RWPE1 (cell line): ENCODE data around the gene PIAS2.
"Not testable (repeated sequence)": the region's sequence is repeated elsewhere in the genome, so short reads cannot be mapped to it uniquely, and the experiment has no call there.

Experiments used
- CTCF ChIA-PET: fragments of 350-600 bp; sonication (Branson Sonifier 250); formaldehyde crosslinking; extraction: SDS; loops from one replicate; lab custom pipeline; 2021; lab: Yijun Ruan, JAX
- POLR2A ChIA-PET: fragments of 400-600 bp; formaldehyde crosslinking; extraction: SDS; loops from one replicate; lab custom pipeline; 2020; ENCODE audit warnings: antibody characterized with exemption; ENCODE audit not compliant: low non-redundant PET; lab: Yijun Ruan, JAX
- DNase-seq: peaks from one replicate; pipeline ENCODE4 v3.0.0; 2012; ENCODE audit warnings: low spot score
- H3K27ac ChIP-seq: fragments of 450-650 bp; 2 replicates; pipeline ENCODE4 v1.5.1; 2017
- CTCF ChIP-seq: fragments of 450-650 bp; conservative IDR thresholded peaks from 2 replicates; pipeline ENCODE4 v1.5.1; 2017; ENCODE audit warnings: low read depth, mild to moderate bottlenecking

The PIAS2 gene

GRCh38 chr18:46832849-46833248, 84.5 kb downstream of the PIAS2 start:
- TF ChIP-seq CTCF, result no peak
- H3K27ac ChIP-seq, result no peak overlapping the region
- no peak for DNase-seq
- CTCF ChIA-PET, result no interaction called here
- POLR2A ChIA-PET, result no interaction called here

GRCh38 chr18:46832422-46832821, 84.9 kb downstream of the PIAS2 start:
- H3K27ac ChIP-seq, POLR2A ChIA-PET, DNase-seq, CTCF ChIA-PET: not testable (repeated sequence)

- H3K27ac ChIP-seq, result no peak overlapping the region
- DNase-seq, result no peak
- TF ChIP-seq CTCF, result no peak
- ChIA-PET CTCF (no interaction called here), POLR2A (no interaction called here)
Observed at GRCh38 chr18:46831434-46831833, 85.9 kb downstream of the PIAS2 start.

DNA sequence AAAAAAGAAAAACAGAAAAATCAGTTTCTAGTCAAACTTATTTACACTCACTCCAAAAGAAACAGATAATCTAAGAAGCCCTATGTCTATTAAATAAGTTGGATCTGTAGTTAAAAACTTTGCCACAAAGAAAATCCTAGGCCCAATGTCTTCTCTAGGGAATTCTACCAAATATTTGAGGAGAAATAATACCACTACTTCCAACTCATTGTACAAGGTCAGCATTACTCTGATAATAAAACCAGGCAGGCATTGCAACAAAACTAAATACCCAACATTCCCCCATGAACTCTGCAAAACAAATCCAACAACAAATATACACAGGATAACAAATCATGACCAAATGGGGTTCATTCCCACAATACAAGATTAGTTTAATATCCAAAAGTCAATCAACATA, 86.7 kb downstream of the PIAS2 start:
- ChIA-PET POLR2A (no interaction called here), CTCF (no interaction called here)
- no peak for TF ChIP-seq CTCF
- DNase-seq, result no peak
- H3K27ac ChIP-seq, result no peak overlapping the region

GRCh38 chr18:46829947-46830346, 87.4 kb downstream of the PIAS2 start:
- CTCF ChIA-PET, result no interaction called here
- TF ChIP-seq CTCF, result no peak
- POLR2A ChIA-PET, result no interaction called here
- no peak for DNase-seq
- no peak overlapping the region for H3K27ac ChIP-seq

- POLR2A ChIA-PET, result no interaction called here
- CTCF ChIA-PET, result no interaction called here
- TF ChIP-seq CTCF, result no peak
Observed at GRCh38 chr18:46829531-46829930, 87.8 kb downstream of the PIAS2 start.

GRCh38 chr18:46821856-46822711, 95.2 kb downstream of the PIAS2 start:
- no peak for TF ChIP-seq CTCF
- POLR2A ChIA-PET, result no interaction called here
- CTCF ChIA-PET, result interaction anchor here (0.6 kb wide), 1 partner anchor 755 kb away, joined by 5 read pairs; no protein-coding TSS in a partner anchor

More at GRCh38 chr18:46829531-46829930, 87.8 kb downstream of the PIAS2 start:
- no peak for DNase-seq
- H3K27ac ChIP-seq, result no peak overlapping the region

More at GRCh38 chr18:46821856-46822711, 95.2 kb downstream of the PIAS2 start:
- no peak overlapping the region for H3K27ac ChIP-seq
- DNase-seq, result no peak
